Natural killer cell (primary cell): ENCODE data around the gene ADAMTSL1. TPM values are rescaled to one million over a fixed set of nuclear protein-coding genes. Genes with fewer than 3 reads are reported as not detected.

Source experiments
- ATAC-seq, 3 donors: fragments of 150-1000 bp in 2 of 3; fragments of 200-7000 bp in 1 of 3; cut with Tn5 transposase; 1 replicate in 1 of 3; 2 replicates in 2 of 3; pipeline ENCODE4 v1.10.0; 2021; ENCODE audit warnings: mild to moderate bottlenecking in 2 of 3, moderate library complexity in 2 of 3
- DNase-seq, 2 donors: peaks; one replicate each; pipeline versions ENCODE4 v3.0.0 to v3.0.0-alpha.2; 2013 to 2021; ENCODE audit warnings: mixed read lengths in 1 of 2
- H3K27ac ChIP-seq: one replicate; pipeline ENCODE4 v1.5.1; 2013; ENCODE audit warnings: mild to moderate bottlenecking, low read length
- H3K27me3 ChIP-seq: one replicate; pipeline ENCODE4 v1.6.1; 2013; ENCODE audit warnings: low read length; ENCODE audit not compliant: control insufficient read depth, insufficient read depth
- H3K36me3 ChIP-seq: one replicate; pipeline ENCODE4 v1.6.1; 2013; ENCODE audit warnings: low read length; ENCODE audit not compliant: control insufficient read depth, insufficient read depth
- H3K4me1 ChIP-seq: one replicate; pipeline ENCODE4 v1.6.1; 2013; ENCODE audit warnings: low read length; ENCODE audit not compliant: control insufficient read depth, insufficient read depth
- H3K4me3 ChIP-seq: one replicate; pipeline ENCODE4 v1.5.1; 2013; ENCODE audit warnings: low read length
- H3K9me3 ChIP-seq: one replicate; pipeline ENCODE4 v1.6.1; 2013; ENCODE audit warnings: low read length; ENCODE audit not compliant: control insufficient read depth, insufficient read depth
- H3K27ac Mint-ChIP-seq, 2 donors: one replicate each; pipeline ENCODE4 v1.8.0; 2022; ENCODE audit warnings: mild to moderate bottlenecking in 2 of 2, mixed read lengths in 2 of 2, moderate library complexity in 1 of 2
- H3K27me3 Mint-ChIP-seq, 2 donors: one replicate each; pipeline ENCODE4 v1.8.0; 2022; ENCODE audit warnings: low read depth in 2 of 2, mixed read lengths in 2 of 2
- H3K36me3 Mint-ChIP-seq: one replicate; pipeline ENCODE4 v1.8.0; 2022; ENCODE audit warnings: mixed read lengths
- H3K4me1 Mint-ChIP-seq, 2 donors: one replicate each; pipeline ENCODE4 v1.8.0; 2022; ENCODE audit warnings: mixed read lengths in 2 of 2
- H3K4me3 Mint-ChIP-seq: one replicate; pipeline ENCODE4 v1.8.0; 2022; ENCODE audit warnings: mild to moderate bottlenecking, moderate library complexity, mixed read lengths
- H3K9me3 Mint-ChIP-seq, 2 donors: one replicate each; pipeline ENCODE4 v1.8.0; 2022; ENCODE audit warnings: mixed read lengths in 2 of 2
- WGBS: methylation state at CpG from one replicate; pipeline ENCODE4 v1.1.7; 2013; ENCODE audit warnings: missing lambda C conversion rate; ENCODE audit not compliant: insufficient coverage; 5-methylcytosine and 5-hydroxymethylcytosine counted together
- intact Hi-C: fragments of 100-400 bp; cut with micrococcal nuclease; formaldehyde crosslinking; loops from one replicate; pipeline ENCODE4 v1.14.2; 2022
- total RNA-seq, 4 donors: library from RNA; stranded (reverse); fragments of 120-200 nt in 1 of 4; gene quantifications; one replicate each; pipeline versions ENCODE4 v1.2.3 to v1.2.4, GENCODE V29; 2013 to 2022
- TF ChIP-seq, protein P1 (sequence below): fragments of 200-600 bp; IDR thresholded peaks from one replicate; pipeline ENCODE4 v1.8.0; 2022; ENCODE audit warnings: antibody characterized with exemption

ADAMTSL1 gene
- total RNA-seq, 3 donors from 2014 or later (not counting 1 experiment from before 2014, with no cell fraction given), result not detected

DNA sequence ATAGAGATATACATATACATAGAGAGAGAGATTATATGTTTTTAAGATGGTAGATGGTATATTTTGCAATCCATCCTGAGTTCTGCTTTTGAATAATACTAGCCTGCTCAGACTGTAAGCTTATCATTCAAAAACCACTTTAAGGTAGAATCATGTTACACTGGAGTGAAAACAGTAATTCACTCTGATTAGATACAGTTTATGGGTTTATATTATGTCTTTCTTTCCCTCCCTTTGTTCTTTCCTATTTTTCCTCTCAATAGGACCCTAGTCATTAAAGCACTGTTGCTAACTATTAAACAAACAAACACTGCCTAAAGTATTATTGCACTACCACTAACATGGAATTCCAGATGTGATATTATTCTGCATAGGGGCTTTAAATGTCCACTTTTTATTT, 202.0 kb downstream of the ADAMTSL1 start:
- H3K9me3 Mint-ChIP-seq, result no peaks in the 10 kb centered on the region
- Histone ChIP-seq H3K36me3 (no peaks in the 10 kb centered on the region), H3K9me3 (no peaks in the 10 kb centered on the region), H3K27ac (no peak overlapping the region), H3K4me3 (no peak overlapping the region), H3K4me1 (no peaks in the 10 kb centered on the region), H3K27me3 (no peaks in the 10 kb centered on the region)
- no peak overlapping the region for H3K4me3 Mint-ChIP-seq
- intact Hi-C loops, result no loop called here
- H3K36me3 Mint-ChIP-seq, result no peaks in the 10 kb centered on the region
- ATAC-seq, result no peak
- no peak overlapping the region for H3K27ac Mint-ChIP-seq
- H3K4me1 Mint-ChIP-seq, result no peaks in the 10 kb centered on the region
- DNase-seq, result no peak
- H3K27me3 Mint-ChIP-seq, result no peaks in the 10 kb centered on the region
- TF ChIP-seq, protein P1, sequence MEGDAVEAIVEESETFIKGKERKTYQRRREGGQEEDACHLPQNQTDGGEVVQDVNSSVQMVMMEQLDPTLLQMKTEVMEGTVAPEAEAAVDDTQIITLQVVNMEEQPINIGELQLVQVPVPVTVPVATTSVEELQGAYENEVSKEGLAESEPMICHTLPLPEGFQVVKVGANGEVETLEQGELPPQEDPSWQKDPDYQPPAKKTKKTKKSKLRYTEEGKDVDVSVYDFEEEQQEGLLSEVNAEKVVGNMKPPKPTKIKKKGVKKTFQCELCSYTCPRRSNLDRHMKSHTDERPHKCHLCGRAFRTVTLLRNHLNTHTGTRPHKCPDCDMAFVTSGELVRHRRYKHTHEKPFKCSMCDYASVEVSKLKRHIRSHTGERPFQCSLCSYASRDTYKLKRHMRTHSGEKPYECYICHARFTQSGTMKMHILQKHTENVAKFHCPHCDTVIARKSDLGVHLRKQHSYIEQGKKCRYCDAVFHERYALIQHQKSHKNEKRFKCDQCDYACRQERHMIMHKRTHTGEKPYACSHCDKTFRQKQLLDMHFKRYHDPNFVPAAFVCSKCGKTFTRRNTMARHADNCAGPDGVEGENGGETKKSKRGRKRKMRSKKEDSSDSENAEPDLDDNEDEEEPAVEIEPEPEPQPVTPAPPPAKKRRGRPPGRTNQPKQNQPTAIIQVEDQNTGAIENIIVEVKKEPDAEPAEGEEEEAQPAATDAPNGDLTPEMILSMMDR, result no peak

DNA sequence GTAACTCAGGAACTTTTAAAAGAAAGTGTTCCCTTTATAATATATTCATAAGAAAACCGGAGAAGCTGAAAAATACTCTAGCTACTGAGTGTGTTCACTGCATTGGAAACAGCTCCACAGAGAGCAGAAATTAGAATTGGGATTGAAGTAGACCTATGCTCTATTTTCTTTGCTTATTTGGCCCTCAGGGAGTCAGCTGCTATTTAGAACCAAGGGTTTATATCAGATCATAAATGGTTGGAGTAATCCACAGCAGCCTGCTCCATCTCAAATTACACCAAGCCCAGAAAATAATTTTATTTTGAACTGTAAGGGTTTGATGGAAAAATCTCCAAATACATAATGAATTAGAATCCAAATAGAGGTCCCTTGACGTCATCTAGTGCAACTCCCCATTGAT, 202.6 kb downstream of the ADAMTSL1 start:
- ATAC-seq (no peak), DNase-seq (no peak)
- Mint-ChIP-seq H3K27me3 (no peaks in the 10 kb centered on the region), H3K36me3 (no peaks in the 10 kb centered on the region), H3K4me1 (no peaks in the 10 kb centered on the region), H3K4me3 (no peak overlapping the region), H3K27ac (no peak overlapping the region), H3K9me3 (no peaks in the 10 kb centered on the region)
- Histone ChIP-seq H3K9me3 (no peaks in the 10 kb centered on the region), H3K36me3 (no peaks in the 10 kb centered on the region), H3K4me3 (no peak overlapping the region), H3K4me1 (no peaks in the 10 kb centered on the region), H3K27ac (no peak overlapping the region), H3K27me3 (no peaks in the 10 kb centered on the region)
- no CpG with 5 or more reads among the region's 2 CpGs for WGBS
- TF ChIP-seq, protein P1, result no peak
- intact Hi-C loops, result no loop called here

DNA sequence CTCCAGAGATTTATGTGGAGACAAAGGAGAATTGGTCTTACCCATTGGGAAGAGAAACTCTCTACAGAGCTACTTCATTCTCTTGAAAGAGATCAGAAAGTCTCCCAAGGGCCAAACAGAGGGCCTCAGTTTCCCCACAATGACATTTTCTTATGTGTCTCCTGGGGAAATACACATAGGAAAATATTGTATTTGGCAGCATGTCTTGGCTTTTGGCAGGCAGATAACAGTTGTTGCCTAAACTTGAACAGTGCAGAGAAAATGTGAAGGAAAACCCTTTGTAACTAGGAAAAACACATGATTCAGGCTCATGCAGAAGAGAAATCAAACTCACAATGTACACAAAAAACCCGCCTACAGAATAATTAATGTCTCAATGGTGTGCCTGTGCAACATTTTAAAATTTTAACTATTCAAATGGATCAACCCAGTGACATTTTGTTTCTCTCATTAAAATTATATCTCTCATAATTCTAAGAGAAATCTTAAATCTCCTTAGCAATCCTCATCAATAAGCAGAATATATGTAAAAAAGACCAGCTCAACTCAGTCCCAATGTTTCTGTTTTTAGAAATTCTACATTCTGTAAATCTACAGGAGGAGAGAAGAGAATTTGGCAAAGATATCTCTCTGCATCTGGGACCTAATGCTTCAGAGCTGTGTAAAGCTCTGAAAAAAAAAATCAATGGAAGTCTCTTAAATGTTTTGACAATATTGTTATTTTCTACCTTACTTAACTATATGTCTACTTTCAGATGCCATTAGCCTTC, 205.1 kb downstream of the ADAMTSL1 start:
- DNase-seq (no peak), ATAC-seq (no peak)
- Histone ChIP-seq H3K4me3 (no peak overlapping the region), H3K27me3 (no peaks in the 10 kb centered on the region), H3K36me3 (no peaks in the 10 kb centered on the region), H3K9me3 (no peaks in the 10 kb centered on the region), H3K4me1 (no peaks in the 10 kb centered on the region), H3K27ac (no peak overlapping the region)
- no peak overlapping the region for H3K4me3 Mint-ChIP-seq
- no peaks in the 10 kb centered on the region for H3K27me3 Mint-ChIP-seq
- WGBS, result 57% methylated on average over 1 of the region's 1 CpG
- TF ChIP-seq, protein P1, result no peak
- no peaks in the 10 kb centered on the region for H3K4me1 Mint-ChIP-seq
- intact Hi-C loops, result no loop called here
- no peaks in the 10 kb centered on the region for H3K9me3 Mint-ChIP-seq
- no peak overlapping the region for H3K27ac Mint-ChIP-seq
- H3K36me3 Mint-ChIP-seq, result no peaks in the 10 kb centered on the region

DNA sequence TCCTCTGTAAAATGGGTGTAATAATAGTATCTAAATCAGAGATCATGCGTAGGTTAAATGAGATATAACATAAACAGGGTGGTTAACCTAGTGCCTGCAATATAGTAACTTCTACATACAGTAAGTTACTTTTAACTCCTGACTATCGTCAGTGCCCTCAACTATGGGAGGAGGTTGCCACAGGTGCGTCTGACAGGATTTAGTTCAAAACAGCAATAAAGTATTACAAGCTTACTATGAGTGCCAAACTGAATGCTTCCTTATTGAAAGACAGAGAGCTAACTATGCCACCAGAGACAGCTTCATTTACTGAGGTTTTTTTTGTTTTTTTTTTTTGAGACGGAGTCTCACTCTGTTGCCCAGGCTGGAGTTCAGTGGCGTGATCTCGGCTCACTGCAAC, 209.0 kb downstream of the ADAMTSL1 start:
- Mint-ChIP-seq H3K36me3 (no peaks in the 10 kb centered on the region), H3K4me1 (no peaks in the 10 kb centered on the region), H3K27me3 (no peaks in the 10 kb centered on the region), H3K27ac (no peak overlapping the region), H3K4me3 (no peak overlapping the region), H3K9me3 (no peaks in the 10 kb centered on the region)
- 78% methylated on average over 5 of the region's 6 CpGs for WGBS
- Histone ChIP-seq H3K9me3 (no peaks in the 10 kb centered on the region), H3K4me3 (no peak overlapping the region), H3K27ac (no peak overlapping the region), H3K27me3 (no peaks in the 10 kb centered on the region), H3K36me3 (no peaks in the 10 kb centered on the region), H3K4me1 (no peaks in the 10 kb centered on the region)
- TF ChIP-seq, protein P1, result no peak
- DNase-seq (no peak), ATAC-seq (no peak)
- intact Hi-C loops, result no loop called here
